ENCODE data around the gene POLR1C.
"Not testable (repeated sequence)": the region's sequence is repeated elsewhere in the genome, so short reads cannot be mapped to it uniquely, and the experiment has no call there.

The POLR1C gene

GRCh38 chr6:43492673-43493072 is 24.2 kb upstream of the POLR1C start:
- DNase-seq (ENCODE audit: insufficient read length, low spot score) (no peak), FAIRE-seq (no peak)

- DNase-seq (ENCODE audit: insufficient read length, low spot score) (no peak), FAIRE-seq (no peak)
Observed at GRCh38 chr6:43493230-43493629, 23.7 kb upstream of the POLR1C start.

- no peak for FAIRE-seq
Observed at GRCh38 chr6:43493833-43494232, 23.1 kb upstream of the POLR1C start.

GRCh38 chr6:43494321-43494720 is 22.6 kb upstream of the POLR1C start:
- DNase-seq (ENCODE audit: insufficient read length, low spot score): no peak
- no peak for FAIRE-seq

More at GRCh38 chr6:43493833-43494232, 23.1 kb upstream of the POLR1C start:
- DNase-seq (ENCODE audit: insufficient read length, low spot score): no peak

- FAIRE-seq (no peak), DNase-seq (ENCODE audit: insufficient read length, low spot score) (no peak)
Observed at GRCh38 chr6:43494766-43495165, 22.1 kb upstream of the POLR1C start.

- FAIRE-seq (no peak), DNase-seq (ENCODE audit: insufficient read length, low spot score) (no peak)
Observed at GRCh38 chr6:43495409-43495941, 21.4 kb upstream of the POLR1C start.

- FAIRE-seq: peak; percentile 92
- peak; percentile 81 for DNase-seq (ENCODE audit: insufficient read length, low spot score)
Observed at GRCh38 chr6:43496370-43497128, 20.3 kb upstream of the POLR1C start.

- DNase-seq (ENCODE audit: insufficient read length, low spot score) (no peak), FAIRE-seq (no peak)
Observed at GRCh38 chr6:43497129-43497396, 19.8 kb upstream of the POLR1C start.

GRCh38 chr6:43497689-43498088 is 19.2 kb upstream of the POLR1C start:
- FAIRE-seq (no peak), DNase-seq (ENCODE audit: insufficient read length, low spot score) (no peak)

- DNase-seq (ENCODE audit: insufficient read length, low spot score); FAIRE-seq: not testable (repeated sequence)
Observed at GRCh38 chr6:43498291-43498690, 18.6 kb upstream of the POLR1C start.

GRCh38 chr6:43499028-43499815 is 17.7 kb upstream of the POLR1C start:
- DNase-seq (ENCODE audit: insufficient read length, low spot score): no peak
- FAIRE-seq: no peak

GRCh38 chr6:43500921-43501320 is 16.0 kb upstream of the POLR1C start:
- DNase-seq (ENCODE audit: insufficient read length, low spot score) (no peak), FAIRE-seq (no peak)

GRCh38 chr6:43502666-43503065 is 14.2 kb upstream of the POLR1C start:
- DNase-seq (ENCODE audit: insufficient read length, low spot score) (no peak), FAIRE-seq (no peak)

- FAIRE-seq (no peak), DNase-seq (ENCODE audit: insufficient read length, low spot score) (no peak)
Observed at GRCh38 chr6:43503443-43503842, 13.4 kb upstream of the POLR1C start.

GRCh38 chr6:43504756-43505593 is 11.9 kb upstream of the POLR1C start:
- no peak for DNase-seq (ENCODE audit: insufficient read length, low spot score)
- FAIRE-seq: no peak

- DNase-seq (ENCODE audit: insufficient read length, low spot score) (no peak), FAIRE-seq (no peak)
Observed at GRCh38 chr6:43505718-43506117, 11.2 kb upstream of the POLR1C start.

- DNase-seq (ENCODE audit: insufficient read length, low spot score) (no peak), FAIRE-seq (no peak)
Observed at GRCh38 chr6:43506171-43506570, 10.7 kb upstream of the POLR1C start.

- peak; percentile 77 for DNase-seq (ENCODE audit: insufficient read length, low spot score)
- FAIRE-seq: peak; percentile 94
Observed at GRCh38 chr6:43506667-43507471, 10.0 kb upstream of the POLR1C start.

- no peak for DNase-seq (ENCODE audit: insufficient read length, low spot score)
- no peak for FAIRE-seq
Observed at GRCh38 chr6:43508481-43509141, 8.3 kb upstream of the POLR1C start.
